ENCODE data around the gene AIM2.
A peak's percentile ranks its signal among the peaks of the same experiment; 100 is the strongest.

AIM2 gene

GRCh38 chr1:159015440-159015909 lies 61.1 kb downstream of the AIM2 start:
- H3K4me3 ChIP-seq (ENCODE audit: low read depth, low read length) = peak overlapping the region; percentile 71
- TF ChIP-seq, protein P1, sequence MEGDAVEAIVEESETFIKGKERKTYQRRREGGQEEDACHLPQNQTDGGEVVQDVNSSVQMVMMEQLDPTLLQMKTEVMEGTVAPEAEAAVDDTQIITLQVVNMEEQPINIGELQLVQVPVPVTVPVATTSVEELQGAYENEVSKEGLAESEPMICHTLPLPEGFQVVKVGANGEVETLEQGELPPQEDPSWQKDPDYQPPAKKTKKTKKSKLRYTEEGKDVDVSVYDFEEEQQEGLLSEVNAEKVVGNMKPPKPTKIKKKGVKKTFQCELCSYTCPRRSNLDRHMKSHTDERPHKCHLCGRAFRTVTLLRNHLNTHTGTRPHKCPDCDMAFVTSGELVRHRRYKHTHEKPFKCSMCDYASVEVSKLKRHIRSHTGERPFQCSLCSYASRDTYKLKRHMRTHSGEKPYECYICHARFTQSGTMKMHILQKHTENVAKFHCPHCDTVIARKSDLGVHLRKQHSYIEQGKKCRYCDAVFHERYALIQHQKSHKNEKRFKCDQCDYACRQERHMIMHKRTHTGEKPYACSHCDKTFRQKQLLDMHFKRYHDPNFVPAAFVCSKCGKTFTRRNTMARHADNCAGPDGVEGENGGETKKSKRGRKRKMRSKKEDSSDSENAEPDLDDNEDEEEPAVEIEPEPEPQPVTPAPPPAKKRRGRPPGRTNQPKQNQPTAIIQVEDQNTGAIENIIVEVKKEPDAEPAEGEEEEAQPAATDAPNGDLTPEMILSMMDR (IDR thresholded peaks at IDR 0.05; ENCODE audit: low read depth, low read length, missing control alignments) = no peak

DNA sequence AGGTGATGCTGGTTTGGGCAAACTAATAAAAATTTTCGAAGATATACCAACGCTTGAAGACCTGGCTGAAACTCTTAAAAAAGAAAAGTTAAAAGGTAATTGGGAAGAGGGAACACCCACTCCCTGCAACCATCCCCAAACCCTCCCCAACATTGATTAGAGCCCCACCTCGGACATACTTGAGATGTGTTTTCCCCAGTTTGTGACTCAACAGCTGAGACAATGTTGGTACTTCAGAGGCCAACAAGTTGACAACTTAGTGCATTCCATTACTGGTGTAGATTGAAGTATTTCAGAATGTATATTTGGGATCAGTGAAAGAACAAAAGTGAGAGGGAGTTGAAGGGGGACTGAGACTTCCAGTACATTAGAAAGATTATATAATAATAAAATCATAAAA lies 61.7 kb downstream of the AIM2 start:
- H3K4me3 ChIP-seq (ENCODE audit: low read depth, low read length) = peak overlapping the region; percentile 71
- TF ChIP-seq, protein P1 (IDR thresholded peaks at IDR 0.05; ENCODE audit: low read depth, low read length, missing control alignments) = no peak
- DNase-seq (ENCODE audit: low read depth) = no peak

More at GRCh38 chr1:159015440-159015909, 61.1 kb downstream of the AIM2 start:
- DNase-seq (ENCODE audit: low read depth) = peak; percentile 92

- no peak for DNase-seq (ENCODE audit: low read depth)
- H3K4me3 ChIP-seq (ENCODE audit: low read depth, low read length) = peak overlapping the region; percentile 71
- TF ChIP-seq, protein P1 (IDR thresholded peaks at IDR 0.05; ENCODE audit: low read depth, low read length, missing control alignments) = no peak
Observed at GRCh38 chr1:159014003-159014571, 62.5 kb downstream of the AIM2 start.

DNA sequence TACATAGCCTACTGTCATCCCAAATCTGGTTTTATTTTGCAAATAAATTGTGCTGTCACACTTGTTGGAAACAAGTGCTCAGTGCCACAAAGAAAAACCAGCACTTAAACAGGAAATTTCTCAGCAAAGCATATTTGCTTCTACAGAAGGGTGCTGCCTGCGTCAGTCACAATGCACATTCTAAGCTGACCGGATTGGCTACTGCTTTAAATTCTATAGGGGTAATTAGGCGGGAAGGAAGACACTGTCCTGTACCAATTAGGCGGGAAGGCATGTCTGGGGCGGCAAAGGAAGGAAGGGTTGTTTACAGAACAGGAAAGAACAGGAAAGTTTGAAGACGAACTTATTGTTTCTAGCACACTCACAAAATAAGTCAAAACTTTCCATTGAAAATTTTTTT lies 64.1 kb downstream of the AIM2 start:
- peak overlapping the region; percentile 71 for H3K4me3 ChIP-seq (ENCODE audit: low read depth, low read length)
- TF ChIP-seq, protein P1 (IDR thresholded peaks at IDR 0.05; ENCODE audit: low read depth, low read length, missing control alignments) = no peak
- DNase-seq (ENCODE audit: low read depth) = peak; percentile 69

All from GM12864 (cell line).